ENCODE data around the gene RSF1.
A peak's percentile ranks its signal among the peaks of the same experiment; 100 is the strongest.
"Not testable (repeated sequence)": the region's sequence is repeated elsewhere in the genome, so short reads cannot be mapped to it uniquely, and the experiment has no call there.

RSF1 gene

DNA sequence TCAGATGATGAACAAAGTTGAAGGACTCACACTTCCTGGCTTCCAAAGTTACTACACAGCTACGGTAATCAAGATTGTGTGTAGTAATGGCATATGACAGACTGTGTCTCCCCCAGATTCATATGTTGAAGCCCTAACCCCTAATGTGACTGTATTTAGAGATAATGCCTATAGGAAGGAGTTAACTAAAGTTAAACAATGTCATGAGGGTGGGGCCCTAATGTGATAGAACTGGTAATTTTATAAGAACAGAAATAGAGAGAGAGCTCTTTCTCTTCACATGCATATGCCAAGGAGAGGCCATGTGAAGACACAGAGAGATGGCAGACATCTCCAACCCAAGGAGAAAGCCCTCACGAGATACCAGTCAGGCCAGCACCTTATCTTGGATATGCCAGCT lies 8.4 kb upstream of the RSF1 start:
- Histone ChIP-seq H3K4me1 (ENCODE audit: insufficient read depth, low read length) (no peaks in the 10 kb centered on the region), H3K9me3 (ENCODE audit: insufficient read depth, low read depth, low read length) (peaks cover 12% of the 10 kb centered on the region), H3K4me3 (ENCODE audit: low read length) (no peak overlapping the region), H3K27ac (ENCODE audit: low read length) (no peak overlapping the region), H3K9ac (ENCODE audit: low read depth, low read length) (no peak overlapping the region), H3K36me3 (ENCODE audit: insufficient read depth, low read depth, low read length) (no peaks in the 10 kb centered on the region), H3K27me3 (ENCODE audit: insufficient read depth, low read length) (no peaks in the 10 kb centered on the region)

DNA sequence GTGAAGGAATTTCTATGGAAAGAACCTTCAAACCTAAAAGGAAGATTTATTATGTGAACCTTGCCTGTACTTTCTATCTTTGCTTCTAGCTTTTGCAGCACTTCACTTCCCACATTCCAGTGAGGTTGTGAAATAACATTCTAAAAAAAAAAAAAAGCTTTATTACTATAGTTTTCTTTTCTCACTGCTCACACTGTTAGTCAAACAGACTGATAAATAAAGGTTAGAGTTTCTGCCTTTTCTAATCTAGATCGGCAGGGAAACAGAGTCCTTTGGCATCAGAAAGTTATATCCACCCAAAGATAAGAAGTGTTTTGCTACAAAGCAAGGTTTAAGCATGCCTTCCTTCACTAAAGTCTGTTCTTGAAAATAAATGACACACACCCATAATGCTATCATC lies 3.3 kb upstream of the RSF1 start:
- Histone ChIP-seq H3K4me3 (ENCODE audit: low read length) (no peak overlapping the region), H3K27me3 (ENCODE audit: insufficient read depth, low read length) (no peaks in the 10 kb centered on the region), H3K36me3 (ENCODE audit: insufficient read depth, low read depth, low read length) (no peaks in the 10 kb centered on the region), H3K9ac (ENCODE audit: low read depth, low read length) (no peak overlapping the region), H3K27ac (ENCODE audit: low read length) (no peak overlapping the region), H3K9me3 (ENCODE audit: insufficient read depth, low read depth, low read length) (peaks cover 4% of the 10 kb centered on the region; the same call in 1 of the 2 replicates), H3K4me1 (ENCODE audit: insufficient read depth, low read length) (no peaks in the 10 kb centered on the region)

DNA sequence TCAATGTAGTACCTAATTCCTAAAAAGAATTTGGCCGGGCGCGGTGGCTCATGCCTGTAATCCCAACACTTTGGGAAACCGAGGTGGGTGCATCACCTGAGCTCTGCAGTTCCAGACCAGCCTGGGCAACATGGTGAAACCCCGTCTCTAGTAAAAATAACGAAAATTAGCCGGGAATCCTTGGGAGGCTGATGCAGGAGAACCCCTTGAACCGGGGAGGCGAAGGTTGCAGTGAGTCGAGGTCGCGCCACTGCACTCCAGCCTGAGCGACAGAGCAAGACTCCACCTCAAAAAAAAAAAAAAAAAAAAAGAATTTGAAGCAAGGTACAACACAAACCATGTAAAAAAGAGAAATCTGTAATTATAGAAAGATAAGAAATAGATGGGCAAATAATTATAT lies 1.6 kb upstream of the RSF1 start:
- H3K27me3 ChIP-seq (ENCODE audit: insufficient read depth, low read length); H3K9ac ChIP-seq (ENCODE audit: low read depth, low read length); H3K27ac ChIP-seq (ENCODE audit: low read length); H3K4me1 ChIP-seq (ENCODE audit: insufficient read depth, low read length); H3K36me3 ChIP-seq (ENCODE audit: insufficient read depth, low read depth, low read length); H3K9me3 ChIP-seq (ENCODE audit: insufficient read depth, low read depth, low read length): not testable (repeated sequence)
- H3K4me3 ChIP-seq (ENCODE audit: low read length), result peak overlapping the region; percentile 85; the same call in 1 of the 2 replicates

DNA sequence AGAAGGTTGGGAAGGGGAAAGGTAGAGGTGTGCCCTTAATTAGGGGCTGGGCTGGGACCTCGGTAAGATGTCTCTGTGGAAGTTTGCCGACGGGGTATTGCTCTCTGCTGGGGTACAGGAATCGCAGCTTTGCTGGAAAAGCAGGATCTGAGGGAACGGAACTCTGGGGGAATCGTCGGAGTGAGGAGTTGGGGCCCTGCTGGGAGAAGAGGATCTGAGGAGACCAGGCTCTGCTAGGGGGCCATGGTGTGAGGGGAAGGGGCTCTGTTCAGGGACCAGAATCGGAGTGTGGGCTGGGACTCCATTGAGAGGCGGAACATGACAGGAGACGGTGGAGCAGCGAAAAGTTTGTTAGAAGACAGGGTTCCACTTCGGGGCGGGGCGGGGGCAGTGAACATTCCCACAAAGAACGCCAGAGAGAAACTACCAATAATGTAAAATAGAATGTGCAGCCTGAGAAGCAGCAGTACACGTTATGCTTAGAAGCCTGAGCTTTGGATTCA lies 878 bp upstream of the RSF1 start:
- H3K27ac ChIP-seq (ENCODE audit: low read length), result no peak overlapping the region
- peak overlapping the region; percentile 85 for H3K4me3 ChIP-seq (ENCODE audit: low read length)
- H3K27me3 ChIP-seq (ENCODE audit: insufficient read depth, low read length), result no peaks in the 10 kb centered on the region
- H3K9me3 ChIP-seq (ENCODE audit: insufficient read depth, low read depth, low read length), result no peaks in the 10 kb centered on the region
- peak overlapping the region; percentile 79 for H3K9ac ChIP-seq (ENCODE audit: low read depth, low read length)
- H3K4me1 ChIP-seq (ENCODE audit: insufficient read depth, low read length), result peaks cover 4% of the 10 kb centered on the region; the same call in 1 of the 2 replicates
- H3K36me3 ChIP-seq (ENCODE audit: insufficient read depth, low read depth, low read length), result no peaks in the 10 kb centered on the region

DNA sequence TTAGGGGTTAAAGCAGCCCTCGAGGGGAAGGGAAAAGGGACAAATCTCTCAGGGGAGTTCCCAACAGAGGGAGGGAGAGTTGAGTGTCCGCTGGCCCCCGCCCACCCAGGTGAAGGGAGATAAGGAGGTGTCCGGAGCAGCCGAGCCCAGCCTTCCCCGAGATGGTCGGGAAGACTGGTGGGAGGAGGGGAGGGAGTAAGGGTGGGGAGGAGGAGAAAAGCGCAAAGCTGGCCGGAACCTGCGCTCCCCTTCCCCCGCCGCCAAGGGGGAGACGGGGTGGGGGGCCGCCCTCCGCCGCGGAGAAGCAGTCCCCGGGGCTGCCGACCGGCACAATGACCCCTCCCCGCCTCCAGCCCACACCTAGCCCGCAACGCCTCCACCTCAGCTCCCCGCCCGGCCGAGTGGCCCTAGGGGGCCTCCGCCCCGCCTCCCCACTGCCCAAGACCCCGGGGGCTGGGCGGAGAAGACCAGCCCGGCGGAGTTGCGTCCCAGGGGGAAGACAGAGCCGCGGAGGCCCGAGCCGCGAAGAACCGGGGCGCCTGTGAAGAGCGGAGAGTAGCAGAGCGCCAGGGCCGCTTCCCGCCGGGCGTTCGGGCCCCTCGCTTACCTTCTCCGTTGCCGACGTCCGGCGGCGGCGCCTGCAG lies 479 bp downstream of the RSF1 start:
- H3K9me3 ChIP-seq (ENCODE audit: insufficient read depth, low read depth, low read length), result peaks cover 3% of the 10 kb centered on the region
- peak overlapping the region; percentile 92 for H3K9ac ChIP-seq (ENCODE audit: low read depth, low read length)
- peak overlapping the region; percentile 85 for H3K4me3 ChIP-seq (ENCODE audit: low read length)
- no peaks in the 10 kb centered on the region for H3K36me3 ChIP-seq (ENCODE audit: insufficient read depth, low read depth, low read length)
- H3K27ac ChIP-seq (ENCODE audit: low read length), result peak overlapping the region; percentile 78
- H3K4me1 ChIP-seq (ENCODE audit: insufficient read depth, low read length), result peaks cover 4% of the 10 kb centered on the region; the same call in 1 of the 2 replicates
- no peaks in the 10 kb centered on the region for H3K27me3 ChIP-seq (ENCODE audit: insufficient read depth, low read length)

DNA sequence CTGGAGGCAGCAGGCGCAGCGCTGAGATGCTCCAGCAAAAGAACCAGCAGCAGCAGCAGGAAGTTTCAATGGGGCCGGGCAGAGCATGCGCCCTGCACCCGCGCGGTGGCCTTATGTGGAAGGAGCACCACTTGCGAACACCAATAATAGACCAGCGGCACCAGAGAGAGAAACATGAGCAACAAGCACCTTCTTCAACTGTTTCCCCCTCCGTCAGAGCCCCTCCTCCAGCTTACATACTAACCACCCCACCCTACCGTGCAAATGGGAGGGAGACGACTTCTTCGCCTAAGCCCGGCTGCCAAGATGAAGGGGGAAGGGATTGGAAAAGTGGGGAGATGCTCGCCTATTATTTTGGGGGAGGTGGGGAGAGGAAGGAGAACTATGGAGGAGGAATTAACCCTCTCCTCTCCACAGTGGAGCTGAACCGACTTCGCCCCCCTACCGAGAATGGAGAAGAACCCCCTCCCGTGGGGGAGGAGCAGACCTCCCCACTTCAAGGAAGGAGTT lies 1.1 kb downstream of the RSF1 start:
- Histone ChIP-seq H3K9me3 (ENCODE audit: insufficient read depth, low read depth, low read length) (peaks cover 7% of the 10 kb centered on the region), H3K9ac (ENCODE audit: low read depth, low read length) (peak overlapping the region; percentile 92; the same call in 1 of the 2 replicates), H3K36me3 (ENCODE audit: insufficient read depth, low read depth, low read length) (no peaks in the 10 kb centered on the region), H3K4me3 (ENCODE audit: low read length) (peak overlapping the region; percentile 85), H3K4me1 (ENCODE audit: insufficient read depth, low read length) (peaks cover 4% of the 10 kb centered on the region; the same call in 1 of the 2 replicates), H3K27ac (ENCODE audit: low read length) (peak overlapping the region; percentile 78), H3K27me3 (ENCODE audit: insufficient read depth, low read length) (no peaks in the 10 kb centered on the region)

DNA sequence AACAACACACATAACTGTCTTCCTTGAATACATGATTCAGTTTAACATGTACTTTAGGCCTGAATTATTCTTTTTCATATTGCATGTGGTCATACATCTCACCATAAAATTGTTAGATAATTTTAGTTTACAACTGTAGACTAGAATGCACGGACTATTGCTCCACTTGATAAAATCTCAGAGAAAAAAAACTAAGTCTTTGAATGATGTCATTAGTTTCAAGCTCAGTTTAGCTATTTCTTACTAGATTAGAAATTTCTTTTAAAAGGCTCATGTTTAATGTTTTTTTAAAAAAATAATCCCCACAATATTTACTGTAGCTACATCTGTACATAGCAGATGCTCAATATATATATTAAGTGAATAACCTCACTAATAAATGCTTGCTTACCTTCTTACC lies 5.1 kb downstream of the RSF1 start:
- peaks cover 4% of the 10 kb centered on the region; the same call in 1 of the 2 replicates for H3K4me1 ChIP-seq (ENCODE audit: insufficient read depth, low read length)
- peaks cover 25% of the 10 kb centered on the region for H3K36me3 ChIP-seq (ENCODE audit: insufficient read depth, low read depth, low read length)
- H3K9ac ChIP-seq (ENCODE audit: low read depth, low read length), result no peak overlapping the region
- H3K4me3 ChIP-seq (ENCODE audit: low read length), result no peak overlapping the region
- H3K27ac ChIP-seq (ENCODE audit: low read length), result no peak overlapping the region
- peaks cover 7% of the 10 kb centered on the region for H3K9me3 ChIP-seq (ENCODE audit: insufficient read depth, low read depth, low read length)
- no peaks in the 10 kb centered on the region for H3K27me3 ChIP-seq (ENCODE audit: insufficient read depth, low read length)

DNA sequence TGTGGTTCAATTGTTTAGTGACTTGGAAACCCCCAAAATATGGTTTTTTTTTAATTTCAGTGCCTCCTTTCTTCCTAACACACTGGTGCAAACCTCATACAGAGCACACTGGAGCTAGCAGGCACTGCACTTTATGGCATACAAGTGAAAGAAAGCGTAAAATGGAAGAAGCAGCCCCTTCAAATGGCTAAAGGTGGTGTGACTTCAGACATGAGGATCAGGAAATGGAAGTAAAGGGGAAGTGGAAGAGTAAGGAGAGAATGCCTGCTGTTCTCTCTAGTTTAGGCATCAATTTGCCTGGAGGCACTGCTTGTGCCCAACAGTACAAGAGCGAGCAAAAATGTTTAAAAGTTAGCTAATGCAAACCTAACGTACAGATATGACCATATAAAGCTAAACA lies 5.7 kb downstream of the RSF1 start:
- H3K4me1 ChIP-seq (ENCODE audit: insufficient read depth, low read length), result peaks cover 4% of the 10 kb centered on the region; the same call in 1 of the 2 replicates
- no peak overlapping the region for H3K9ac ChIP-seq (ENCODE audit: low read depth, low read length)
- H3K27me3 ChIP-seq (ENCODE audit: insufficient read depth, low read length), result no peaks in the 10 kb centered on the region
- H3K27ac ChIP-seq (ENCODE audit: low read length), result no peak overlapping the region
- H3K4me3 ChIP-seq (ENCODE audit: low read length), result no peak overlapping the region
- peaks cover 7% of the 10 kb centered on the region for H3K9me3 ChIP-seq (ENCODE audit: insufficient read depth, low read depth, low read length)
- H3K36me3 ChIP-seq (ENCODE audit: insufficient read depth, low read depth, low read length), result peaks cover 27% of the 10 kb centered on the region

DNA sequence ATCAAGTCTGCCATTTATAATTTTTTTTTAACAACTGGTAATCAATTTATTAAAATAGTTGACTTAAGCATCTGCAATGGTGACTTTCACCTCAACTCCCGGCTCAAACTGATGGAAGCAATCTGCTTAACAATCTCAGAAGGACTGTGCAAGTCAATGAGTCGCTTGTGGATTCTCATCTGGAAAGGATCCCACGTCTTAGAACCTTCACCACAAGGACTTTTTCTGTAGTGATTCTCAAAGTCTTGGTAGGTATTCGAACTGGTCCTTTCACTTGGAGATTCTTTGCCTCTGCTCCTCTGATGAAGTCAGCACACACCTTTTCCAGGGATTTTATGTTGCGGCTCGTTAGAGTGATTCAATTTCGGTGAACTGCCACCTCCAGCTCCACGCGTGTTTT lies 7.3 kb downstream of the RSF1 start:
- H3K27ac ChIP-seq (ENCODE audit: low read length), result no peak overlapping the region
- H3K36me3 ChIP-seq (ENCODE audit: insufficient read depth, low read depth, low read length), result peaks cover 27% of the 10 kb centered on the region
- no peak overlapping the region for H3K4me3 ChIP-seq (ENCODE audit: low read length)
- no peak overlapping the region for H3K9ac ChIP-seq (ENCODE audit: low read depth, low read length)
- peaks cover 7% of the 10 kb centered on the region for H3K9me3 ChIP-seq (ENCODE audit: insufficient read depth, low read depth, low read length)
- H3K27me3 ChIP-seq (ENCODE audit: insufficient read depth, low read length), result no peaks in the 10 kb centered on the region
- peaks cover 4% of the 10 kb centered on the region; the same call in 1 of the 2 replicates for H3K4me1 ChIP-seq (ENCODE audit: insufficient read depth, low read length)

DNA sequence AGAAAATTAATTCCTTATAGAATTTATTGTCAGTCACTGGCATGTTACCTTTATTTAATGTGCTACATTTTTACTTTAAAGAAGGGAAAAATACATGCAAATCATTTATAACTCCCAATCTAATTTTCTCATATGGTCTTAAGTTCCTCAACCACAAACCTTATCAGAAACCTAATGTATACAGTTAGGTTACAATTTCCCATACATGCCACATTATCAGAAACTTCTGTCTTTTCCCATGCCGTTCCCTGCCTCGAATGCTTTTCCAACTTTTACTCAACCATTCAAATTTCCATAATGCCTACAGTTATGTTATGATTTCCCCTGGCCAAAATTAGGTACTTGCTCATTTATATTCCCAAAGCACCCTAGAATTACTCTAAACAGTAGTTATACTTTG lies 13.5 kb downstream of the RSF1 start:
- no peaks in the 10 kb centered on the region for H3K9me3 ChIP-seq (ENCODE audit: insufficient read depth, low read depth, low read length)
- H3K4me3 ChIP-seq (ENCODE audit: low read length), result no peak overlapping the region
- H3K36me3 ChIP-seq (ENCODE audit: insufficient read depth, low read depth, low read length), result peaks cover 17% of the 10 kb centered on the region
- H3K27ac ChIP-seq (ENCODE audit: low read length), result no peak overlapping the region
- no peaks in the 10 kb centered on the region for H3K4me1 ChIP-seq (ENCODE audit: insufficient read depth, low read length)
- no peak overlapping the region for H3K9ac ChIP-seq (ENCODE audit: low read depth, low read length)
- no peaks in the 10 kb centered on the region for H3K27me3 ChIP-seq (ENCODE audit: insufficient read depth, low read length)

DNA sequence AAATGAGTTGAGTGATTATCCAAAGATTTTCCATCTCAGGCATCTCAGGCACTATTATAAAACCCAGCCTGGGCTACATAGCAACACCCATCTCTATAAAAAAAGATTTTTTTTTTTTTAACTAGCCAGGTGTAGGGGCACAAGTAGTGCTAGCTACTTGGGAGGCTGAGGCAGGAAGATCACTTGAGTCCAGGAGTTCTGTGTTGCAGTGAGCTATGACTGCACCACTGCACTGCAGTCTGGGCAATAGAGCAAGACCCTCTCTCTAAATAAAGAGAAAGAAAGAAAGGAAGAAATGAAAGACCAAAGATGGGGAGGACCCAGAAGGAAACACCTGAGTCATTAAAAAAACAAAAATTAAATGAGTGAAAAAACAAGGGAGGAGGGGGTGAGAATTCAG lies 14.1 kb downstream of the RSF1 start:
- H3K4me1 ChIP-seq (ENCODE audit: insufficient read depth, low read length), result no peaks in the 10 kb centered on the region
- no peak overlapping the region for H3K4me3 ChIP-seq (ENCODE audit: low read length)
- H3K9ac ChIP-seq (ENCODE audit: low read depth, low read length), result no peak overlapping the region
- no peaks in the 10 kb centered on the region for H3K9me3 ChIP-seq (ENCODE audit: insufficient read depth, low read depth, low read length)
- H3K27me3 ChIP-seq (ENCODE audit: insufficient read depth, low read length), result no peaks in the 10 kb centered on the region
- peaks cover 11% of the 10 kb centered on the region for H3K36me3 ChIP-seq (ENCODE audit: insufficient read depth, low read depth, low read length)
- no peak overlapping the region for H3K27ac ChIP-seq (ENCODE audit: low read length)

DNA sequence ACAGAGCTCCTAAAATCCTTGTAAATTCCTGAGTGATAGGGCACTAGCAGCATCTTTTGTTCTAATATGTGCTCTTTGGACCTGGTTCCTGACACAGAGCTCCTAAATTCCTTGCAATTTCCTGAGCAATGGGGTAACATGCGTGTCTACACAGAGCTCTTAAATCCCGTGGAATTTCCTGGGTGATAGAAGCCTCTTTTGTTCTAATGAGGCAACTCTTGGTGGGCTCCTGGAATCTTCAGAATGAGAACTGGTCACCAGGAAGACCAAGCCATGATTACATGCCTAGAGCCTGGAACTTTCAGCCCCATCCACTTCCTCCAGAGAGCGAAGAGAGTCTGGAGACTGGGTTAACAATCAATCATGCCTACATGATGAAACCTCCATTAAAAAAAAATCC lies 19.0 kb downstream of the RSF1 start:
- Histone ChIP-seq H3K9me3 (ENCODE audit: insufficient read depth, low read depth, low read length) (no peaks in the 10 kb centered on the region), H3K36me3 (ENCODE audit: insufficient read depth, low read depth, low read length) (no peaks in the 10 kb centered on the region; the same call in none of the 2 replicates), H3K4me3 (ENCODE audit: low read length) (no peak overlapping the region), H3K4me1 (ENCODE audit: insufficient read depth, low read length) (no peaks in the 10 kb centered on the region), H3K27me3 (ENCODE audit: insufficient read depth, low read length) (no peaks in the 10 kb centered on the region), H3K27ac (ENCODE audit: low read length) (no peak overlapping the region), H3K9ac (ENCODE audit: low read depth, low read length) (no peak overlapping the region)
